NCI-H524 treated with DMSO at 0.1 percent for 48 hours (cell line): ENCODE data around the gene SESN1.
"Not testable (repeated sequence)": the region's sequence is repeated elsewhere in the genome, so short reads cannot be mapped to it uniquely, and the experiment has no call there.

ENCODE experiments used
- DNase-seq: peaks from one replicate; lab custom pipeline; 2025; lab: John Stamatoyannopoulos, UW

SESN1 gene

DNA sequence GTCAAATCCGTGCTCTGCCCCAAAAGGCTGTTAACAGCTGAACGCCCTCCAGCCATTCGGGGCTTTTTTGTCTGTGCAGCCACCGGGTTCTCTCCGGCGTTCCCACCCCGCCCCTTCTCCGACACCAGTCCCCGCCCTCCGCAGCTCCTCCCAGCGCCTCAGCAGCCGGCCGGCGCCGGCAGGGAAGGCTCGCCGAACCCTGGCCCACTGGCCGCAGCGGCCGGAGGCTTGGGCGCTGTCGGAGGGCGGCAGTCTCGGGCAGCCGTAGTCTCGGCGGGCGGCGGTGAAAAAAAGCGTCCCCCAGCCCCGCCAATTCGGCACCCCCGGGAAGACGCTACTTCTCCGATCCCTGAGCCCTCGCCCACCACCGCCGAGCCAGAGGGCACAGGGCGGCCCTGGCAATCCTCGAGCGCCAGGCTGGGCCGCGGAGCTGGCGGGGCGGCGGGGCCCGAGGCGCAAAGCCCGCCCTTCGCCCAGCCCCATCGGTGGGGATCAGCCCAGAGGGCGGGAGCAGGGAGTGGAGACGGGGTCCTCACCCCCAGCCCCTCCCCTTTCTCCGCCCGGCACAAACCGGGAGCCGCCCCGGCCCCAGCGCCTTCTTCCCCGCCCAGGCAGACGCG is at the start of gene SESN1:
SESN1 (minus strand) TSS at position 431 of the 620 bp plus-strand sequence. CDS start 773 bp downstream, outside the sequence.
- DNase-seq: peak; percentile 35

DNA sequence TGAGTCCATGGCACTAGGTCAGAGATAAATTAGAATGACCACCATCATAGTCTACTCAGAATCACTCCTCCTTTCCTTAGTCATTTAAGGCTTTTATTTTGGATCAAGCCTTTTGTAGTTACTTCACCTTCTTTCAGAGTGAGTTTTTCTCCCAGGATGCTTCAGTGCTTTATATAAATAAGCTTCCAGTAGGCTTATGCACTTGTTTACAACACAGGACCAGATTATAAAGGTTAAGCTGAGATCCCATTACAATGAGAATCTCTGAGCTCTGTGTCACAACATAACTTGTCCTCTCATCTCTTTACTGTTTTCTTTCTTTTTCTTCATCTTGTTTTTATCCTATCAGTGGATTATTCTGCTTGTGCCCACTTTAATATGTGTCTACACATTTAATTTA is 48.5 kb upstream of the SESN1 start:
- no peak for DNase-seq

GRCh38 chr6:109142067-109142466 is 47.4 kb upstream of the SESN1 start:
- DNase-seq: not testable (repeated sequence)

GRCh38 chr6:109139109-109139508 is 44.5 kb upstream of the SESN1 start:
- DNase-seq: no peak

GRCh38 chr6:109136530-109136929 is 41.9 kb upstream of the SESN1 start:
- DNase-seq: not testable (repeated sequence)

- DNase-seq: not testable (repeated sequence)
Measured at GRCh38 chr6:109136039-109136438, 41.4 kb upstream of the SESN1 start.

- DNase-seq: not testable (repeated sequence)
Measured at GRCh38 chr6:109135600-109135999, 41.0 kb upstream of the SESN1 start.

DNA sequence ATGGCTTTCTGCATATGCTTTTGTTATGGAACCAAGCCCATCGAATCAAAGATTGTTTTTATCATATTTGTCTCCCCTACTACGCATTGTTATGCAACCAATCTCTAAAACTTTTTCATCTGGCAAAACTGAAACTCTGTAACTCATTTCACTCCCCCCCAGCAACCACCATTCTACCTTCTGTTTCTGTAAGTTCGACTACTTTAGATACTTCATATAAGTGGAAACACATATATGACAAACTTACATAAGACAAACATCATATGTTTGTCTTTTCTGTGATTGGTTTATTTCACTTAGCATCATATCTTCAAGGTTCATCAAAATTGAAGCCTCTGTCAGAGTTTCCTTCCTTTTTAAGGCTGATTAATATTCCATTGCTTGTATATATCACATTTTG is 35.4 kb upstream of the SESN1 start:
- DNase-seq: no peak

- no peak for DNase-seq
Measured at GRCh38 chr6:109125504-109125903, 30.9 kb upstream of the SESN1 start.

- DNase-seq: no peak
Measured at GRCh38 chr6:109124219-109124618, 29.6 kb upstream of the SESN1 start.

DNA sequence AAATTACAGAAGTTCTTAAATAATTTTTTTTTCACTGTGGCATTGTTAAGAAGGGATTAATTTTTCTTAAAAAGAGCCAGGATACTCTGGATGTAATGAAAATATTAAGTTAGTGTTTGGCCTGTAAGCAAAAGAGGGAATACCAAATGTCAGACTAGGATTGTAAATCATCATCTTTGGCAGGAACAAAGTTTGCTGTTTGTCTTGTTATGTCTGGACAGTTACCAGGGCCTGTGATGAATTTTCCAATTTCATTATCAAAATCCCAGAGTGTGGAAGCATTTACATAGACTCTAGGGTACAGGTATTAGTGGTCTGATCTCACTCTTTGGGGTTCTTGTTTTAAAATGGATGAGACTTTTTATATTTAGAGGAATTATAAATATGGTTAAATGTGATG is 26.8 kb upstream of the SESN1 start:
- no peak for DNase-seq

DNA sequence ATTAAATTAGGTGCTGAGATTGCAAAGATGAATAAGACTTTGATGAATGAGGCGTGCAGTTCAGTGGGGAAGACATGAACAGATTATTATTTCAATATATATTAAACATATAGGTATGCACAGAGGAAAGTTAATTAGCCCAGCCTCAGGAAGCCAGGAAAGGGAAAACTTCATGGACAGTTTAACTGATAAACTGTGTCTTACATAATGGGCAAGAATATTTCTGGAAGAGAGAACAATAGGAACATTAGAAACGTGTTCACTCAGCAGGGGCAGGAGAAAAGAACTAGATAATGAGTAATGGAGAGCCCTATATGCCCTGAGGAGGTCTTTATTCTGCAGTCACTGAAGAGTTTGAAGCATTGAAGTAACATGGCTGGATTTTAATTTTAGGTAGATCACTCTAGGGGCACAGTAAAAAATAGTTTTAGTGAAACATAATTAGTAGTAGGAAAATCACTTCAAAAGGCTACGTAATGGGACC is 24.3 kb upstream of the SESN1 start:
- no peak for DNase-seq

GRCh38 chr6:109118337-109118736 is 23.7 kb upstream of the SESN1 start:
- DNase-seq: no peak

- DNase-seq: no peak
Measured at GRCh38 chr6:109117346-109118035, 22.8 kb upstream of the SESN1 start.

DNA sequence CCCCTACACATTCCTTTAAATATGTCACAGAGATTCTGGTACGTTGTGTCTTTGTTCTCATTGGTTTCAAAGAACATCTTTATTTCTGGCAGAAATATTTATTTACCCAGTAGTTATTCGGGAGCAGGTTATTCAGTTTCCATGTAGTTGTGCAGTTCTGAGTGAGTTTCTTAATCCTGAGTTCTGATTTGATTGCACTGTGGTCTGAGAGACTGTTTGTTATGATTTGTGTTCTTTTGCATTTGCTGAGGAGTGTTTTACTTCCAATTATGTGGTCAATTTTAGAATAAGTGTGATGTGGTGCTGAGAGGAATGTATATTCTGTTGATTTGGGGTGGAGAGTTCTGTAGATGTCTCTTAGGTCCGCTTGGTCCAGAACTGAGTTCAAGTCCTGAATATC is 18.0 kb upstream of the SESN1 start:
- DNase-seq: not testable (repeated sequence)

DNA sequence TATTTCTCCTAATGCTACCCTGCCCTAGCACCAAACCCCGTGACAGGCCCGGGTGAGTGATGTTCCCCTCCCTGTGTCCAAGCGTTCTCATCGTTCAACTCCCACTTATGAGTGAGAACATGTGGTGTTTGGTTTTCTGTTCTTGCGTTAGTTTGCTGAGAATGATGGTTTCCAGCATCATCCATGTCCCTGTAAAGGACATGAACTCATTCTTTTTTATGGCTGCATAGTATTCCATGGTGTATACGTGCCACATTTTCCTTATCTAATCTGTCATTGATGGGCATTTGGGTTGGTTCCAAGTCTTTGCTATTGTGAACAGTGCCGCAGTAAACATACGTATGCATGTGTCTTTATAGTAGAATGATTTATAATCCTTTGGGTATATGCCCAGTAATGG is 15.0 kb upstream of the SESN1 start:
- DNase-seq: not testable (repeated sequence)

DNA sequence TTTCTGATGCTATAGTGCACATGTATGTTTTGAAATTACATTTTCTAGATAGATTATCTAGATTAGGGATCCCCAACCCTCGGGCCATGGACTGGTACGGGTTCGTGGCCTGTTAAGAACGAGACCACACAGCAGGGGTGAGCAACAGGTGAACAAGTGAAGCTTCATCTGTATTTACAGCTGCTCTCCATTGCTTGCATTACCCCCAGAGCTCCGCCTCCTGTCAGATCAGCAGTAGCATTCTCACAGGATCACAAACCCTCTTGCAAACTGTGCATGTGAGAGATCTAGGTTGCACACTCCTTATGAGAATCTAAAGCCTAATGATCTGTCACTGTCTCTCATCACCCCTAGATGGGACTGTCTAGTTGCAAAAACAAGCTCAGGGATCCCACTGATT is 11.0 kb upstream of the SESN1 start:
- no peak for DNase-seq

GRCh38 chr6:109104512-109104911 is 9.9 kb upstream of the SESN1 start:
- no peak for DNase-seq

DNA sequence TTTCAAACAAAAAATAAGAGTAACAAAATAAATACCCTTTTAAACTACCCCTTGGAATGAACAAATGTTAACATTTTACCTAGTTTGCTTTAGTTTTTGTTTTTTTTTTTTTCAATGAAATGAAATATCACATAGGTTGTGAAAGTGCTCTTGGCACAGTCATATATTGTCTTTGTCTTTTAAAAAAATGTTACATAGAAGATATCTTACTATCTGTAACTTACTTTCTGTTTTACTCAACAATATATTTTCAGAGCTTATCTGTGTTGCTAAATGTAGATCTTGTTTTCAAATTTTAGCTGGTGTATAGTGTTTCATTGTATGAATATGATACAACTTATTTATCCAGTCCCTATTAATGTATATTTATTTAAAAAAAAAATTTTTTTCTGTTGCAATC is 9.3 kb upstream of the SESN1 start:
- DNase-seq: no peak

DNA sequence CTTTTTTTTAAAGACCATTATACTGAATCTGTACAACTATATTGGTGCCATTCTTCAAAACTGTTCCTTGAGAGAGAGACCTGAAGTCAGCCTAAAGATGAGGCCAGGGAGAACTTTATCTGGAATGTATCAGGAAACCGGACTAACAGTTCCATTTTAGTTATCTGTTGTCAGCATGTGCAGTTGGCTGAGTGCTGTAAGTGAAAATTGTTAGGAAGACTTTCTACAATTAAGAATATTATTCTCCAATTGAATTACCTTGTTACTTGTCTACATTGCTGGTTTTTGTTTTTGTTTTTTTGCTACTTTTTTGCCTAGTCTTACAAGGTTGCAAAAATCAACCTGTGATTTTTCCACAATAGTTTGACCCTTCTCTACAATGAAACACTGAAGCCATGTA is 8.1 kb upstream of the SESN1 start:
- no peak for DNase-seq

DNA sequence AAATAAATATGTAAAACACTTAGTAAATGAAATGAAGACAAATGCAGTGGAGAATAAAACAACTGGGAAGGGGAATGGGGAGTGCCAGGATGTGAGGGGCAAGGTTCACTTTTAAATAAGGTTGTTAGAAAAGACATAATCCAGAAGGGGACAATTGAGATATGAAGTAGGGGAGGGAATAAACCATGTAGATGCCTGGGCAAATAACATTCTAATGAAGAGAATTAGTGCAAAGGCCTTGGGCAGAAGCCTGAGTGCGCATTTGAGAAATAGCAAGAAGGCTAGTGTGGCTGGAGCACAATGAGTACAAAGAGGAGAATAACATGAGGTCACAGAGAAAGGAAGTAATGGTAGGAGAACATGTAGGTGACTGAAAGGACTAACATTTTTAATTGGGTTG is 3.0 kb upstream of the SESN1 start:
- DNase-seq: no peak

GRCh38 chr6:109096208-109096607 is 1.6 kb upstream of the SESN1 start:
- DNase-seq: no peak

DNA sequence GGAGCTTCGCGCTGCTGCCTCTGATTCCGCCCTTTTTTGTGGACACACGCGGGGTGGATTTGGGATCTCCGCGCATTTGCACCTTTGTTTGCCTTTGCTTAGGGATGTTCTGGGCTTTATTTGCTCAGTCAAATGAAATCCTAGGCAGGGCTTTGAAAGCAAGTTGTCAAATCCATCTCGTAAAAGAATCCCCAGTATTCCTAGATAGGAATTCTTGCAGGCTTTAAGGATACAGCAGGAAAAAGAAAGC is 1.1 kb upstream of the SESN1 start:
- no peak for DNase-seq
